Neural cell (in vitro differentiated cells): ENCODE data around the gene WDR35. TPM values are rescaled to one million over a fixed set of nuclear protein-coding genes. Genes with fewer than 3 reads are reported as not detected.

ENCODE experiments used
- H2AFZ ChIP-seq: fragments of 200-600, 300-800 bp; sonication (generic), shearing (Covaris generic); 2 replicates; pipeline ENCODE4 v1.6.0; 2014; ENCODE audit warnings: low read depth, mild to moderate bottlenecking, antibody characterized with exemption, low read length, moderate library complexity
- H3F3A ChIP-seq: fragments of 200-600 bp; shearing (Covaris generic); 2 replicates; pipeline ENCODE4 v1.6.1; 2016; ENCODE audit warnings: mild to moderate bottlenecking, moderate library complexity, mixed read lengths, antibody characterized with exemption, low read length; ENCODE audit not compliant: insufficient read depth, poor library complexity, severe bottlenecking
- H3K27ac ChIP-seq: fragments of 200-600, 300-800 bp; sonication (generic), shearing (Covaris generic); 2 replicates; pipeline ENCODE4 v1.5.1; 2014; ENCODE audit warnings: mild to moderate bottlenecking, low read length, moderate library complexity
- H3K27me3 ChIP-seq: fragments of 300-800, 200-600 bp; sonication (generic), shearing (Covaris generic); 2 replicates; pipeline ENCODE4 v1.6.0; 2014; ENCODE audit warnings: mild to moderate bottlenecking, low read depth, low read length, moderate library complexity; ENCODE audit not compliant: insufficient read depth
- H3K36me3 ChIP-seq: fragments of 300-800, 200-600 bp; sonication (generic), shearing (Covaris generic); 2 replicates; pipeline ENCODE4 v1.5.1; 2014; ENCODE audit warnings: mild to moderate bottlenecking, antibody characterized with exemption, low read length, moderate library complexity; ENCODE audit not compliant: insufficient read depth
- H3K4me2 ChIP-seq: fragments of 300-800, 200-600 bp; sonication (generic), shearing (Covaris generic); 2 replicates; pipeline ENCODE4 v1.6.0; 2014; ENCODE audit warnings: mild to moderate bottlenecking, low read length
- H3K4me3 ChIP-seq: fragments of 300-800, 200-600 bp; sonication (generic), shearing (Covaris generic); 2 replicates; pipeline ENCODE4 v1.5.1; 2014; ENCODE audit warnings: mild to moderate bottlenecking, low read length, moderate library complexity
- H3K79me2 ChIP-seq: fragments of 200-600 bp; shearing (Covaris generic); replicated peaks from 2 replicates; pipeline ENCODE4 v1.6.0; 2014; ENCODE audit warnings: mild to moderate bottlenecking, low read length, moderate library complexity; ENCODE audit not compliant: insufficient read depth
- H3K9ac ChIP-seq: fragments of 300-800, 200-600 bp; sonication (generic), shearing (Covaris generic); 2 replicates; pipeline ENCODE4 v1.6.1; 2016; ENCODE audit warnings: mild to moderate bottlenecking, low read length, mixed read lengths
- H3K9me2 ChIP-seq: fragments of 200-600 bp; shearing (Covaris generic); 2 replicates; pipeline ENCODE4 v1.6.1; 2016; ENCODE audit warnings: mild to moderate bottlenecking, low read length, mixed read lengths; ENCODE audit not compliant: insufficient read depth
- H3K9me3 ChIP-seq: fragments of 200-600, 300-800 bp; sonication (generic), shearing (Covaris generic); 2 replicates; pipeline ENCODE4 v1.6.1; 2016; ENCODE audit warnings: mild to moderate bottlenecking, mixed run types, low read length, moderate library complexity, mixed read lengths
- H4K20me1 ChIP-seq: fragments of 200-600 bp; shearing (Covaris generic); 2 replicates; pipeline ENCODE4 v1.6.1; 2016; ENCODE audit warnings: mild to moderate bottlenecking, mixed run types; ENCODE audit not compliant: insufficient read depth
- EP300 ChIP-seq: fragments of 450-650 bp; conservative IDR thresholded peaks from 2 replicates; pipeline ENCODE4 v1.6.1; 2014; ENCODE audit warnings: antibody characterized with exemption, mild to moderate bottlenecking, moderate library complexity; ENCODE audit not compliant: poor library complexity, severe bottlenecking
- EZH2 ChIP-seq: fragments of 200-600, 300-800 bp; shearing (Covaris generic), sonication (generic); IDR thresholded peaks from 2 replicates; pipeline ENCODE4 v1.6.1; 2014; ENCODE audit warnings: antibody characterized with exemption, low read length, borderline replicate concordance, mild to moderate bottlenecking; ENCODE audit not compliant: insufficient read depth, poor library complexity, severe bottlenecking
- MXI1 ChIP-seq: fragments of 450-650 bp; conservative IDR thresholded peaks from 2 replicates; pipeline ENCODE4 v1.6.1; 2014; ENCODE audit warnings: antibody characterized with exemption, mild to moderate bottlenecking; ENCODE audit not compliant: poor library complexity, severe bottlenecking
- POLR2AphosphoS5 ChIP-seq: IDR thresholded peaks from 2 replicates; pipeline ENCODE4 v1.6.1; 2012
- RAD21 ChIP-seq: fragments of 450-650 bp; conservative IDR thresholded peaks from 2 replicates; pipeline ENCODE4 v1.6.1; 2014; ENCODE audit warnings: antibody characterized with exemption, mild to moderate bottlenecking, moderate library complexity
- SMC3 ChIP-seq: fragments of 450-650 bp; conservative IDR thresholded peaks from 2 replicates; pipeline ENCODE4 v1.6.1; 2014; ENCODE audit warnings: antibody characterized with exemption, mild to moderate bottlenecking, moderate library complexity; ENCODE audit not compliant: poor library complexity
- TAF1 ChIP-seq: IDR thresholded peaks from 2 replicates; pipeline ENCODE4 v1.6.1; 2012; ENCODE audit warnings: low read depth
- polyA plus RNA-seq: library from polyadenylated mRNA; depleted of rRNA; stranded (reverse); fragments of >200 nt; gene quantifications from 2 replicates; pipeline ENCODE4 v1.2.3, GENCODE V29; 2014
- TF ChIP-seq, protein P1 (sequence below): IDR thresholded peaks from 2 replicates; pipeline ENCODE4 v1.6.1; 2012; ENCODE audit warnings: borderline replicate concordance
- TF ChIP-seq, protein P2 (sequence below): fragments of 450-650 bp; IDR thresholded peaks from 2 replicates; pipeline ENCODE4 v1.5.1; 2014; ENCODE audit warnings: antibody characterized with exemption, mild to moderate bottlenecking, moderate library complexity; ENCODE audit not compliant: poor library complexity, severe bottlenecking

WDR35 gene
- polyA plus RNA-seq, 1 donor from 2014 or later: 14.2 TPM

DNA sequence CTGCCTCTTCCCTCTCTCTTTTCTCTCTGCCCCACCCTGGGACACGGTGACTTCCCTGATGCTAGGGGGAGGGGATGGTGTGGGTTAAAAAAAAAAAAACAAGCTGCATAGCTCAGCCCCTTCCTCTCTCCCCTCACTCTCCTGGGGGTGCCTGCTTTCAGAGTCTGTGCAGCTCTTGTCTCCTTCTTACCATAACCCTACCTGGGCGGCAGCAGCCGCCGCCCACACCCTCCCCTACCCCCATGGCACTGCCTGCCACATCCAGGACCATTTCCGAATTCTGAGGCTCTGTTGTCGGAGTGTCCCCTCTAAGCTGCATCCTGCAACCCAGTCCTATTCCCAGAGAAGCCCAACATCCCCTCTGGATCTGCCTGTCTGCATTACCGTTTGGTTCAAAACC is 104.1 kb downstream of the WDR35 start:
- no peaks in the 10 kb centered on the region for H3K27me3 ChIP-seq

DNA sequence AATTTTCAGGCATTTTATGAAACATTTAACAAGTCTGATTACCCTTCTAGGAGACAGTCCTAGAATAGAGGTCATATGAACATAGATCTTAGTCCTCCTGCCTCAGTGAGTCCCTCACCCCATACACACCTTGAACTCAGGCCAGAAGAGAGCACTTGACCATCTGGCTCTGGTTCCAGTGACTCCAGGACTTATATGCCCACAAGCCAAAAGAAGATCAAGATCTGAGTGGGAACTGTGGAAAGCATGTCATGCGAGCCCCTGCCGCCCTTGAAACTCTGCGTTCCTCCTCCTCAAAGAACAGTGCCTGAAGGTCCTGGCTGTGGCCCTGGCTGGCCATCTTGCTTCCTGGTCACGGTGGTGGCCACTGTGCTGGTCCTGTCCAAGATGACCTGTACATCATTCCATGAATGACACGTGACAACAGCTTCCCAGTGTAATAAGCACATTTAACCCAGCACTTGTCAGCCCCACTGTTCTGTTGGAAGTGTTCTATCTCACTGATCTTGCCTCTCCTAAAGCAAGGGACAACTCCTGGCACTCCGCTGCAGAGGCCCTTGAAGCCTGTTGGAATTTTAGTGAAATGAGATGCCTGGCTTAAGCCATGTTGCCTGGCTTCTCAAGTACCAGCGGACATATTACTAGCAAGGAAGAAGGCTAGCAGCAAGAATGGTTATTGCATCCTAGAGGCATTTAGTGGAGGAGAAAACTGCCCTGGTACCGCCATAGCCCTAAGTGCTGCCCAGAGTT is 105.8 kb downstream of the WDR35 start:
- H3K9me2 ChIP-seq: no peaks in the 10 kb centered on the region
- H3K27ac ChIP-seq: no peak overlapping the region
- no peak overlapping the region for H2AFZ ChIP-seq
- no peak overlapping the region for H3K4me3 ChIP-seq
- no peak overlapping the region for H3K4me2 ChIP-seq
- no peaks in the 10 kb centered on the region for H4K20me1 ChIP-seq
- TF ChIP-seq RAD21: no peak
- TF ChIP-seq, protein P1, sequence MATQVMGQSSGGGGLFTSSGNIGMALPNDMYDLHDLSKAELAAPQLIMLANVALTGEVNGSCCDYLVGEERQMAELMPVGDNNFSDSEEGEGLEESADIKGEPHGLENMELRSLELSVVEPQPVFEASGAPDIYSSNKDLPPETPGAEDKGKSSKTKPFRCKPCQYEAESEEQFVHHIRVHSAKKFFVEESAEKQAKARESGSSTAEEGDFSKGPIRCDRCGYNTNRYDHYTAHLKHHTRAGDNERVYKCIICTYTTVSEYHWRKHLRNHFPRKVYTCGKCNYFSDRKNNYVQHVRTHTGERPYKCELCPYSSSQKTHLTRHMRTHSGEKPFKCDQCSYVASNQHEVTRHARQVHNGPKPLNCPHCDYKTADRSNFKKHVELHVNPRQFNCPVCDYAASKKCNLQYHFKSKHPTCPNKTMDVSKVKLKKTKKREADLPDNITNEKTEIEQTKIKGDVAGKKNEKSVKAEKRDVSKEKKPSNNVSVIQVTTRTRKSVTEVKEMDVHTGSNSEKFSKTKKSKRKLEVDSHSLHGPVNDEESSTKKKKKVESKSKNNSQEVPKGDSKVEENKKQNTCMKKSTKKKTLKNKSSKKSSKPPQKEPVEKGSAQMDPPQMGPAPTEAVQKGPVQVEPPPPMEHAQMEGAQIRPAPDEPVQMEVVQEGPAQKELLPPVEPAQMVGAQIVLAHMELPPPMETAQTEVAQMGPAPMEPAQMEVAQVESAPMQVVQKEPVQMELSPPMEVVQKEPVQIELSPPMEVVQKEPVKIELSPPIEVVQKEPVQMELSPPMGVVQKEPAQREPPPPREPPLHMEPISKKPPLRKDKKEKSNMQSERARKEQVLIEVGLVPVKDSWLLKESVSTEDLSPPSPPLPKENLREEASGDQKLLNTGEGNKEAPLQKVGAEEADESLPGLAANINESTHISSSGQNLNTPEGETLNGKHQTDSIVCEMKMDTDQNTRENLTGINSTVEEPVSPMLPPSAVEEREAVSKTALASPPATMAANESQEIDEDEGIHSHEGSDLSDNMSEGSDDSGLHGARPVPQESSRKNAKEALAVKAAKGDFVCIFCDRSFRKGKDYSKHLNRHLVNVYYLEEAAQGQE: no peak
- TF ChIP-seq EP300: no peak
- TF ChIP-seq, protein P2, sequence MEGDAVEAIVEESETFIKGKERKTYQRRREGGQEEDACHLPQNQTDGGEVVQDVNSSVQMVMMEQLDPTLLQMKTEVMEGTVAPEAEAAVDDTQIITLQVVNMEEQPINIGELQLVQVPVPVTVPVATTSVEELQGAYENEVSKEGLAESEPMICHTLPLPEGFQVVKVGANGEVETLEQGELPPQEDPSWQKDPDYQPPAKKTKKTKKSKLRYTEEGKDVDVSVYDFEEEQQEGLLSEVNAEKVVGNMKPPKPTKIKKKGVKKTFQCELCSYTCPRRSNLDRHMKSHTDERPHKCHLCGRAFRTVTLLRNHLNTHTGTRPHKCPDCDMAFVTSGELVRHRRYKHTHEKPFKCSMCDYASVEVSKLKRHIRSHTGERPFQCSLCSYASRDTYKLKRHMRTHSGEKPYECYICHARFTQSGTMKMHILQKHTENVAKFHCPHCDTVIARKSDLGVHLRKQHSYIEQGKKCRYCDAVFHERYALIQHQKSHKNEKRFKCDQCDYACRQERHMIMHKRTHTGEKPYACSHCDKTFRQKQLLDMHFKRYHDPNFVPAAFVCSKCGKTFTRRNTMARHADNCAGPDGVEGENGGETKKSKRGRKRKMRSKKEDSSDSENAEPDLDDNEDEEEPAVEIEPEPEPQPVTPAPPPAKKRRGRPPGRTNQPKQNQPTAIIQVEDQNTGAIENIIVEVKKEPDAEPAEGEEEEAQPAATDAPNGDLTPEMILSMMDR: no peak
- TF ChIP-seq POLR2AphosphoS5: no peak
- TF ChIP-seq TAF1: no peak
- TF ChIP-seq SMC3: no peak
- no peak for TF ChIP-seq EZH2
- no peak for TF ChIP-seq MXI1
- no peaks in the 10 kb centered on the region for H3K79me2 ChIP-seq
- no peaks in the 10 kb centered on the region for H3K9me3 ChIP-seq
- no peak overlapping the region for H3K9ac ChIP-seq
- no peaks in the 10 kb centered on the region for H3F3A ChIP-seq
- no peaks in the 10 kb centered on the region for H3K27me3 ChIP-seq
- H3K36me3 ChIP-seq: no peaks in the 10 kb centered on the region

More for the DNA sequence above, 104.1 kb downstream of the WDR35 start:
- H2AFZ ChIP-seq: no peak overlapping the region
- TF ChIP-seq SMC3 (no peak), MXI1 (no peak), RAD21 (no peak), EZH2 (no peak), POLR2AphosphoS5 (no peak), TAF1 (no peak), EP300 (no peak)
- TF ChIP-seq, protein P1: no peak
- TF ChIP-seq, protein P2: no peak
- H3K36me3 ChIP-seq: no peaks in the 10 kb centered on the region
- no peak overlapping the region for H3K4me3 ChIP-seq
- H3K27ac ChIP-seq: no peak overlapping the region
- H3F3A ChIP-seq: no peaks in the 10 kb centered on the region
- no peak overlapping the region for H3K4me2 ChIP-seq
- no peak overlapping the region for H3K9ac ChIP-seq
- no peaks in the 10 kb centered on the region for H4K20me1 ChIP-seq
- no peaks in the 10 kb centered on the region for H3K9me3 ChIP-seq
- H3K9me2 ChIP-seq: no peaks in the 10 kb centered on the region
- no peaks in the 10 kb centered on the region for H3K79me2 ChIP-seq
